A549 (cell line): ENCODE results near the gene C11orf65.

Experiments
- BHLHE40 ChIP-seq: IDR thresholded peaks from 2 replicates; pipeline ENCODE4 v1.6.1; 2012; ENCODE audit warnings: low read depth, low read length, inconsistent platforms
- CBX8 ChIP-seq: fragments of 200-600 bp; sonication (generic); IDR thresholded peaks from 2 replicates; pipeline ENCODE4 v1.6.1; 2016
- PHF8 ChIP-seq: fragments of 200-600 bp; sonication (generic); IDR thresholded peaks from 2 replicates; pipeline ENCODE4 v1.6.1; 2016; ENCODE audit warnings: low read depth, mild to moderate bottlenecking, antibody characterized with exemption, moderate library complexity, borderline replicate concordance
- RFX5 ChIP-seq: fragments of 450-650 bp; IDR thresholded peaks from 2 replicates; pipeline ENCODE4 v1.7.1; 2014; ENCODE audit warnings: antibody characterized with exemption, mild to moderate bottlenecking, moderate library complexity
- TF ChIP-seq, protein P1 (sequence below): IDR thresholded peaks from 2 replicates; pipeline ENCODE4 v1.6.1; 2012

DNA sequence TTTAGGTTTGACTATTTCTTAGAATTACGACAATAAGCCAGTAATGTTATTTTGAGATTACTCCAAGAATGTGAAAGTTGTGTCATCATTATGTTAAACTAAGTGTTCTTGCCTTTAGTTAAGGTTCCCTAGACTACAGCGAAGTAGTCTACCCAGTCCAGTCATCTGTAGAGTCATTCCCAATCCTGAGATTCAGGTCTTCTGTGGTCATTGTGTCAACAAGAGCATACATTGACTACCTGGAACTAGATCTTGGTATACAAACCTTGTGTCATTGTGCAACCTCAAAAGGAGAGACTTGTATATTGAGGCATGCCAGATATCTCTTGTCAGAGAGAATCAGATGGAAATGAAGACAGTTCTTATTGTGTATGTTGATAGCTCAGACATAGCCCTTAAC is 128.6 kb downstream of the C11orf65 start:
- TF ChIP-seq RFX5 (no peak), PHF8 (no peak), BHLHE40 (no peak), CBX8 (no peak)
- TF ChIP-seq, protein P1, sequence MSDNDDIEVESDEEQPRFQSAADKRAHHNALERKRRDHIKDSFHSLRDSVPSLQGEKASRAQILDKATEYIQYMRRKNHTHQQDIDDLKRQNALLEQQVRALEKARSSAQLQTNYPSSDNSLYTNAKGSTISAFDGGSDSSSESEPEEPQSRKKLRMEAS = no peak
